HG03439 (cell line): ENCODE data around the gene CCDC198.

Experiments used
- ATAC-seq: cut with Tn5 transposase; IDR thresholded peaks from one replicate; pipeline ENCODE4 v1.9.1; 2021; ENCODE audit warnings: mild to moderate bottlenecking, moderate library complexity; ENCODE audit not compliant: unreplicated experiment

Gene CCDC198

DNA sequence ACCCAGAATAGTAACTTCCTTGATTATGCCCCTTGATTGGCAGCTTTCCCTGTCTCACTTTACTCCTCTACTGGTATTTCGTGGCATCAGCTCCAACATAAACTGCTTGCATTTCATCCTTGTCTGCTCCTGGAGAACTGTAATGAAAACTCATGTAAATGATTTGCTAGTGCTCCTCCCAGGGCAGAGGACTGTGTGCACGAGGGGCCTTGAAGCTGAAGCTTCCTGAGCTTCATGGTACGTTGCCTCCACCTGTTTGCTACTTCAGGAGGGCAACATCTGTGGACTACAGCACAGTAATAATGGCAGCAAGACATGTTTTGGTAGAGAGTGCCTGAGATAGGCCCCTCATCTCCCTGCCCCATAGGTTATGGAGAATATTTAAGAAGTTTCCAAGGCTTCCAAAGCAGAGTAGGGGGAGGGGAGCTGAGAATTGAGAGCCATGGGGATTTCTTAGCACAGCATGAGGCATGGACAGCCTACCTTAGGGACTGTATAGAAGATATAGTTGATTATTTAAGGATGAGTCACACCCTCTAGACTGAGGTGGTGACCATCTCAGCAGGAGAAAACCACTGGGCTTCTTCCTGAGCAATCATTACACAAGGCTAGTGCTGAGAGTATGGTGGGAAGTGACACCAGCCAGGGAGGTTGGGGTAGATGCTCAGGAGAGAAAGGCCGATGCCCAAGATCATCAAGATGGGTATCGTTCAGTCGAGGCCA is 29.5 kb downstream of the CCDC198 start:
- ATAC-seq = no peak

DNA sequence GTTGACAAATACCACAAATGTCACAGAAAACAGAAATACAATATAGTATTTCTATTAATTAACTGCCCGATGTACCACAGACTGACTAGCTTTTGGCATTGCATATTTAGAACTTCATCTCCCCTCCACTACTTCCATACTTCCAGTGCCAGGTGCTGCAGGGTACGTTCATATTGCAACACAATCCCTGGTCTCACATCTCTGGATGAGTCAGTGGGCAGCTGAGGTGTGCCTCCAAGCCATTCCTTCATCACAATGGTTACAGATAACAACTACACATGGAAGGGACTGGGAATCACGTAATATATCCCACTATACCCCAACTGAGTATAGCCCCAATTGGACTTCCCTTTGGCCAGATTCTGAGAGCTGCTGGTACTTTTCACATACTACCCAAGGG is 31.1 kb downstream of the CCDC198 start:
- ATAC-seq = no peak

DNA sequence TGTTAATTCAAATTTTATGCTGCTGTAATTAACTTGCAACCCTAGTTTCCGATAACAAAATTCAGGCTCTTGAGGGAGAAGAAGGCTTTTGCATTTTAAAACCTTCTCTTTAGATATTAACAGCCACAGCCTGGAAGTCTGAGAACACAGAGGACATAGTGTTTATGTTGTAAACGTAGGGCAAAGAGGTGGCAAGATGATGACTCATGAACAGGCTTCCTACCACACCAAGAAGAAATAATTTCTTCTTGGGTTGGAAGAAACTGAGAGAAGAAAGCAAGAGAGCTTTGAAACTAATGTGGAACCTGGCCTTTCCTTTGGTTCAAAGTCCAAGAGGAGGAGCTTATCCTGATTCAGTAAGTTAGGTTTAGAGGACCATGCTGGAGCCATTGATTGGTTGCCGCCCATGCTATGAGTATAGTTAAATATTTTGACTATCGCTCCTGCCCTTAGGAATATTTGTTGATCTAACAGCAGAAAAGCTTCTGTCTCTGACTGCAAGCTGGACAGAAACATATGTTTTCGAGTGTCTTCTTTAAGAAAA is 31.8 kb downstream of the CCDC198 start:
- no peak for ATAC-seq

DNA sequence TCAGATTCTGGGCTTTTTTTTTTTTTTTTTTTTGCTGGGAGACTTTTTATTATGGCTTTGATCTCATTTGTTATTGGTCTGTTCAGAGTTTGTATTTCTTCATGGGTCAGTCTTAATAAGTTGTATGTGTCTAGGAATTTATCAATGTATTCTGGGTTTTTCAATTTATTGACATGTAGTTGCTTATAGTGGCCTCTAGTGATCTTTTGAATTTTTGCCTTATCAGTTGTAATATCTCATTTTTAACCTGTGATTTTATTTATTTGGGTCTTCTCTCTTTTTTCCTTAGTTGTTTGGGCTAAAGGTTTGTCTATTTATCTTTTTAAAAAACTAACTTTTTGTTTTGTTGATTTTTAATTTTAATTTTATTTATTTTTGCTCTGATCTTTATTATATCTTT is 57.7 kb downstream of the CCDC198 start:
- ATAC-seq = no peak

DNA sequence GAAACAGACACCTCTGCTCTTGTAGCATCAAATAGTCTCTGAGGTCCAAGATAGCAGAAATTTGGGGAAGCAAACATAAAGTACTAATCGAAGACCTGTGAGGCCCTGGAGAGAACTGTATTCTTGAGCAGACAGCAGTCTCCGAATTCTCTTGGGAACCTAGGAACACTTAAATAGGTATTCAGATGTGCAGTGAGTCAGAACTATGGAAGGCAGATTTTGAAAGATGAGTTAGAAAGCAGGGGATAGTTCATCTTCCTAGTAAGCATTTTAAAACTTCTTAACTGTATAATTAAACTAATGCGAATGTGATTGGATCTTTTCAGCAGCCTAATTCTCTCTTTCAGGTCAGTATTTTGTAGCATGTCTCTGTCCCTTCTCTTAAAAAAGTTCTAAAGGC is 72.7 kb downstream of the CCDC198 start:
- ATAC-seq = no peak

DNA sequence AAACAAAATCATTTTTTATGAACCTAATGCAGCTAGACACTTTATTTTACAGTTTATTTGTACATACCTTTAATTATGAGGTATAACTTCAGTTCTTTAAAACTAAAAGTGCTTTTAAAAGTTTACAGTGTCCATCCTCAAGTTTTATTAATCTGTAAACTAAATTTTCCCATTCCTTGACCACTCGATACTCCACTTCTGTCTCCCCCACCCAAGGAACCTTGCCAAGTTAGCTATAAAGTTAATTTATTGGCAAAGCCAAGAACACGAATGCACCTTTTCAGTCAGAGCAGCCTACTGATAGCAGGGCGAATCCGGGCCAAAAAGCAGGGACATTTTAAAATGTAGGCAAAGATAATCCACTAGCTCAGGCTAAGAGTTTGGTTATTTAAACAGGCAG is 73.6 kb downstream of the CCDC198 start:
- ATAC-seq = no peak
